Endothelial cell of umbilical vein (primary cell): ENCODE measurements around the gene MCU. TPM values are rescaled to one million over a fixed set of nuclear protein-coding genes. Genes with fewer than 3 reads are reported as not detected.

Experiments used
- BruUV-seq: library from RNA; stranded (reverse); fragments of 400-500 nt; replicated peaks from 2 replicates; lab custom pipeline; 2021; lab: Mats Ljungman, UMichigan
- CTCF ChIA-PET: fragments of 300-600, 350-600 bp; sonication (Branson Sonifier 250); formaldehyde crosslinking; loops from one replicate; lab custom pipeline; 2021; ENCODE audit warnings: antibody characterized with exemption, inconsistent platforms; lab: Charles Lee
- POLR2A ChIA-PET: fragments of 300-600, 350-600 bp; sonication (Branson Sonifier 250); formaldehyde crosslinking; loops from one replicate; lab custom pipeline; 2021; ENCODE audit warnings: antibody characterized with exemption, inconsistent platforms; lab: Charles Lee
- DNase-seq: peaks from one replicate; pipeline ENCODE4 v3.0.0-alpha.2; 2011; ENCODE audit warnings: low read depth, low spot score
- FAIRE-seq: peaks from 2 replicates; lab custom pipeline; 2011; peaks lifted over from hg19 to GRCh38; lab: Jason Lieb, UNC
- H2AFZ ChIP-seq: 2 replicates; pipeline ENCODE4 v1.6.0; 2012; ENCODE audit warnings: low read depth, low read length, control low read depth, inconsistent platforms
- H3K27ac ChIP-seq: 2 replicates; pipeline ENCODE4 v1.5.1; 2011; ENCODE audit warnings: low read depth, mild to moderate bottlenecking, control low read depth, low read length, moderate library complexity; ENCODE audit not compliant: insufficient read depth
- H3K27me3 ChIP-seq, 2 experiments: 2 replicates each; pipeline versions ENCODE4 v1.6.0 to v1.6.1; 2011; ENCODE audit warnings: low read length in 2 of 2, mixed read lengths in 1 of 2; ENCODE audit not compliant: control insufficient read depth in 2 of 2, insufficient read depth in 2 of 2
- H3K36me3 ChIP-seq, 2 experiments: 2 replicates in 1 of 2; 3 replicates in 1 of 2; pipeline ENCODE4 v1.5.1; 2011; ENCODE audit warnings: low read length in 2 of 2, mild to moderate bottlenecking in 1 of 2, moderate library complexity in 1 of 2; ENCODE audit not compliant: control insufficient read depth in 2 of 2, insufficient read depth in 2 of 2; ENCODE audit errors: extremely low read depth in 1 of 2
- H3K4me1 ChIP-seq: 3 replicates; pipeline ENCODE4 v1.5.1; 2011; ENCODE audit warnings: mild to moderate bottlenecking, low read length; ENCODE audit not compliant: control insufficient read depth, insufficient read depth; ENCODE audit errors: extremely low read depth
- H3K4me2 ChIP-seq: 2 replicates; pipeline ENCODE4 v1.6.1; 2011; ENCODE audit warnings: low read length, control low read depth, mixed read lengths; ENCODE audit not compliant: insufficient read depth
- H3K4me3 ChIP-seq, 3 experiments: fragments of 200-600 bp in 1 of 3; sonication (generic), shearing (Covaris generic) in 1 of 3; replicated peaks in 1 of 3; 2 replicates each; pipeline ENCODE4 v1.5.1; 2011 to 2016; ENCODE audit warnings: control low read depth in 3 of 3, low read length in 3 of 3, mild to moderate bottlenecking in 2 of 3, inconsistent platforms in 1 of 3, low read depth in 1 of 3, moderate library complexity in 1 of 3; ENCODE audit not compliant: insufficient read depth in 1 of 3
- H3K79me2 ChIP-seq: 2 replicates; pipeline ENCODE4 v1.6.0; 2012; ENCODE audit warnings: low read length, inconsistent platforms; ENCODE audit not compliant: control insufficient read depth, insufficient read depth
- H3K9ac ChIP-seq: replicated peaks from 2 replicates; pipeline ENCODE3; 2011; ENCODE audit warnings: low read length, control low read depth; ENCODE audit not compliant: insufficient read depth; ENCODE audit errors: extremely low read depth
- H3K9me1 ChIP-seq: replicated peaks from 3 replicates; pipeline ENCODE4 v1.6.0; 2011; ENCODE audit warnings: mild to moderate bottlenecking, low read length; ENCODE audit not compliant: control insufficient read depth, insufficient read depth; ENCODE audit errors: extremely low read depth
- H3K9me3 ChIP-seq: replicated peaks from 2 replicates; pipeline ENCODE4 v1.5.1; 2012; ENCODE audit warnings: low read length, inconsistent platforms; ENCODE audit not compliant: control insufficient read depth, insufficient read depth
- H4K20me1 ChIP-seq: replicated peaks from 2 replicates; pipeline ENCODE3; 2011; ENCODE audit warnings: mild to moderate bottlenecking, low read length; ENCODE audit not compliant: control insufficient read depth, insufficient read depth; ENCODE audit errors: extremely low read depth
- CTCF ChIP-seq, 2 donors: IDR thresholded peaks; 1 replicate in 1 of 2; 2 replicates in 1 of 2; pipeline ENCODE4 v1.5.1; 2011; ENCODE audit warnings: low read length in 2 of 2, mild to moderate bottlenecking in 2 of 2, moderate library complexity in 2 of 2, control low read depth in 1 of 2, inconsistent platforms in 1 of 2, low read depth in 1 of 2; ENCODE audit not compliant: insufficient read depth in 1 of 2; ENCODE audit errors: extremely low read depth in 1 of 2
- EZH2 ChIP-seq: IDR thresholded peaks from 2 replicates; pipeline ENCODE4 v1.6.1; 2012; ENCODE audit warnings: borderline replicate concordance, low read depth, mild to moderate bottlenecking, moderate library complexity, low read length, inconsistent platforms; ENCODE audit not compliant: severe bottlenecking
- FOS ChIP-seq: IDR thresholded peaks from 2 replicates; pipeline ENCODE4 v1.6.1; 2011; ENCODE audit warnings: mild to moderate bottlenecking, low read length, moderate library complexity, borderline replicate concordance; ENCODE audit not compliant: insufficient read depth
- JUN ChIP-seq: IDR thresholded peaks from 2 replicates; pipeline ENCODE4 v1.6.1; 2011; ENCODE audit warnings: borderline replicate concordance, low read depth; ENCODE audit not compliant: insufficient read length, insufficient read depth
- MAX ChIP-seq: IDR thresholded peaks from 2 replicates; pipeline ENCODE4 v1.6.1; 2011; ENCODE audit not compliant: insufficient read depth, insufficient read length
- MYC ChIP-seq: IDR thresholded peaks from one replicate; pipeline ENCODE4 v1.6.1; 2011; ENCODE audit warnings: mild to moderate bottlenecking, low read depth, low read length
- POLR2A ChIP-seq: IDR thresholded peaks from 2 replicates; pipeline ENCODE4 v1.6.1; 2012; ENCODE audit warnings: low read depth, mild to moderate bottlenecking, control low read depth, low read length
- POLR2AphosphoS5 ChIP-seq: IDR thresholded peaks from 2 replicates; pipeline ENCODE4 v1.6.1; 2012; ENCODE audit warnings: low read depth, mild to moderate bottlenecking, control low read depth, low read length, moderate library complexity; ENCODE audit not compliant: insufficient read depth
- dilution Hi-C: fragments of 300-500 bp; cut with MboI; formaldehyde crosslinking; loops from one replicate; pipeline ENCODE4 v1.15.0; 2019; ENCODE audit warnings: low sequenced_read_pairs; ENCODE audit not compliant: extremely low pct_ligation_motif_present
- intact Hi-C: fragments of 100-400 bp; cut with micrococcal nuclease; formaldehyde crosslinking; loops from one replicate; pipeline ENCODE4 v1.10.0; 2022
- polyA plus RNA-seq, 4 experiments: library from polyadenylated mRNA; depleted of rRNA in 3 of 4; stranded (reverse) in 3 of 4; unstranded in 1 of 4; fragments of >200 nt; gene quantifications; 2 replicates each; pipeline versions ENCODE4 v1.2.1 to v1.2.3, GENCODE V29; 2011 to 2012; ENCODE audit warnings: missing spikeins in 1 of 4
- total RNA-seq: library from RNA; stranded (reverse); gene quantifications from 2 replicates; pipeline ENCODE4 v1.2.3, GENCODE V29; 2021

Gene MCU
- total and polyA plus RNA-seq, 2 donors (not counting 3 experiments of a cell fraction or from before 2014, with no cell fraction given), result 25.2 to 37.2 TPM

- Histone ChIP-seq H3K36me3 (no peaks in the 10 kb centered on the region), H3K4me3 (no peak overlapping the region), H3K9me3 (no peaks in the 10 kb centered on the region), H3K4me2 (no peak overlapping the region), H3K9ac (no peak overlapping the region), H4K20me1 (no peaks in the 10 kb centered on the region), H3K9me1 (no peaks in the 10 kb centered on the region), H3K27ac (no peak overlapping the region), H2AFZ (no peak overlapping the region), H3K4me1 (no peaks in the 10 kb centered on the region), H3K27me3 (no peaks in the 10 kb centered on the region), H3K79me2 (peaks cover 2% of the 10 kb centered on the region)
- intact Hi-C loops, result no loop called here
- ChIA-PET POLR2A (no interaction called here), CTCF (no interaction called here)
- DNase-seq (no peak), FAIRE-seq (no peak)
- no TSS peak for BruUV-seq
- no peak for TF ChIP-seq MAX
- no peak for TF ChIP-seq EZH2
- no peak for TF ChIP-seq JUN
- no peak for TF ChIP-seq POLR2A
- TF ChIP-seq CTCF (IDR thresholded peaks at IDR 0.05; ENCODE audit: extremely low read depth in 1 of 2, insufficient read depth in 1 of 2, low read depth in 1 of 2, low read length in 2 of 2), result no peak
- TF ChIP-seq FOS, result no peak
- TF ChIP-seq POLR2AphosphoS5, result no peak
- TF ChIP-seq MYC, result no peak
- dilution Hi-C loops, result no loop called here
Observed at GRCh38 chr10:72753760-72754231, 61.9 kb downstream of the MCU start.
